Fibroblast of mammary gland (primary cell): ENCODE measurements around the gene GPR15LG.
A peak's percentile ranks its signal among the peaks of the same experiment; 100 is the strongest.
"Not testable (repeated sequence)": the region's sequence is repeated elsewhere in the genome, so short reads cannot be mapped to it uniquely, and the experiment has no call there.

Experiments used
- DNase-seq: peaks from one replicate; pipeline ENCODE4 v3.0.0-alpha.2; 2010; ENCODE audit warnings: low read depth
- H3K4me3 ChIP-seq: 2 replicates; pipeline ENCODE4 v1.5.1; 2011; ENCODE audit warnings: low read depth, mild to moderate bottlenecking, low read length, moderate library complexity; ENCODE audit not compliant: control insufficient read depth
- CTCF ChIP-seq: conservative IDR thresholded peaks from 2 replicates; pipeline ENCODE4 v1.5.1; 2011; ENCODE audit warnings: low read depth, low read length, inconsistent platforms; ENCODE audit not compliant: control insufficient read depth, insufficient read depth

GPR15LG gene

GRCh38 chr10:84176351-84176750, 2.8 kb downstream of the GPR15LG start:
- DNase-seq = no peak
- TF ChIP-seq CTCF = no peak
- H3K4me3 ChIP-seq = no peak overlapping the region

- TF ChIP-seq CTCF = no peak
- H3K4me3 ChIP-seq = no peak overlapping the region
- DNase-seq = no peak
Measured at GRCh38 chr10:84176836-84177474, 3.4 kb downstream of the GPR15LG start.

- TF ChIP-seq CTCF = no peak
- H3K4me3 ChIP-seq = no peak overlapping the region
- DNase-seq = no peak
Measured at GRCh38 chr10:84177541-84178141, 4.0 kb downstream of the GPR15LG start.

GRCh38 chr10:84178160-84178609, 4.6 kb downstream of the GPR15LG start:
- TF ChIP-seq CTCF = no peak
- no peak overlapping the region for H3K4me3 ChIP-seq
- no peak for DNase-seq

- no peak for TF ChIP-seq CTCF
- DNase-seq = peak; percentile 85
- H3K4me3 ChIP-seq = no peak overlapping the region
Measured at GRCh38 chr10:84179059-84179710, 5.6 kb downstream of the GPR15LG start.

- DNase-seq, H3K4me3 ChIP-seq: not testable (repeated sequence)
Measured at GRCh38 chr10:84180386-84180785, 6.8 kb downstream of the GPR15LG start.

- DNase-seq = no peak
- no peak for TF ChIP-seq CTCF
- H3K4me3 ChIP-seq = no peak overlapping the region
Measured at GRCh38 chr10:84181631-84182030, 8.0 kb downstream of the GPR15LG start.
